K562 (cell line): ENCODE data around the gene NSMCE1. TPM values are rescaled to one million over a fixed set of nuclear protein-coding genes. Genes with fewer than 3 reads are reported as not detected.

ENCODE experiments used
- ATAC-seq: fragments of 200-7000 bp; cut with Tn5 transposase; 3 replicates; pipeline ENCODE4 v1.9.1; 2020; ENCODE audit warnings: moderate library complexity
- BruUV-seq: library from RNA; stranded (reverse); fragments of 400-500 nt; replicated peaks from 2 replicates; lab custom pipeline; 2021; lab: Mats Ljungman, UMichigan
- CTCF ChIA-PET: fragments of 300-600 bp; formaldehyde crosslinking; extraction: SDS; loops from one replicate; lab custom pipeline; 2021; ENCODE audit warnings: low intra/inter-chr PET ratio; lab: Yijun Ruan, JAX
- POLR2A ChIA-PET: fragments of 300-600, 350-650 bp; sonication (Branson Sonifier 250); formaldehyde crosslinking; extraction: SDS; loops from one replicate; lab custom pipeline; 2021; ENCODE audit warnings: antibody characterized with exemption, inconsistent platforms; lab: Yijun Ruan, JAX
- DNase-seq, 4 experiments: peaks; one replicate each; pipeline versions ENCODE4 v3.0.0 to v3.0.0-alpha.2; 2011 to 2018; ENCODE audit warnings: low spot score in 3 of 4, mixed read lengths in 3 of 4; ENCODE audit errors: extremely low read depth in 1 of 4
- FAIRE-seq: peaks from 2 replicates; lab custom pipeline; 2011; peaks lifted over from hg19 to GRCh38; lab: Jason Lieb, UNC
- H2AFZ ChIP-seq: 2 replicates; pipeline ENCODE4 v1.6.0; 2011; ENCODE audit warnings: low read depth, low read length, control low read depth, inconsistent platforms
- H3K27ac ChIP-seq: fragments of 200-600 bp; 3 replicates; pipeline ENCODE4 v1.8.0; 2011; ENCODE audit warnings: low read depth, mild to moderate bottlenecking, control low read depth, inconsistent platforms, low read length, moderate library complexity, mixed read lengths; ENCODE audit errors: extremely low read depth
- H3K27me3 ChIP-seq, 2 experiments: fragments of 300-600 bp in 1 of 2; 2 replicates in 1 of 2; 3 replicates in 1 of 2; pipeline versions ENCODE4 v1.6.0 to v1.8.0; 2011; ENCODE audit warnings: inconsistent platforms in 2 of 2, low read length in 2 of 2, mild to moderate bottlenecking in 1 of 2, mixed read lengths in 1 of 2, moderate library complexity in 1 of 2; ENCODE audit not compliant: control insufficient read depth in 2 of 2, insufficient read depth in 2 of 2
- H3K36me3 ChIP-seq: fragments of 300-600 bp; 3 replicates; pipeline ENCODE4 v1.8.0; 2011; ENCODE audit warnings: mild to moderate bottlenecking, low read length, inconsistent platforms; ENCODE audit not compliant: control insufficient read depth, insufficient read depth
- H3K4me1 ChIP-seq, 2 experiments: fragments of 200-600 bp in 1 of 2; replicated peaks in 1 of 2; 2 replicates in 1 of 2; 3 replicates in 1 of 2; pipeline versions ENCODE4 v1.5.1 to v1.8.0; 2011; ENCODE audit warnings: inconsistent platforms in 2 of 2, low read length in 2 of 2, mild to moderate bottlenecking in 1 of 2, mixed read lengths in 1 of 2, moderate library complexity in 1 of 2; ENCODE audit not compliant: control insufficient read depth in 2 of 2, insufficient read depth in 2 of 2
- H3K4me2 ChIP-seq: 2 replicates; pipeline ENCODE4 v1.6.1; 2011; ENCODE audit warnings: low read length, control low read depth, inconsistent platforms, mixed read lengths; ENCODE audit not compliant: insufficient read depth
- H3K4me3 ChIP-seq: fragments of 200-600 bp; sonication (generic), shearing (Covaris generic); 2 replicates; pipeline ENCODE4 v1.5.1; 2016; ENCODE audit warnings: control low read depth, inconsistent platforms
- H3K79me2 ChIP-seq: fragments of 200-600 bp; 3 replicates; pipeline ENCODE4 v1.8.0; 2011; ENCODE audit warnings: low read length, inconsistent platforms; ENCODE audit not compliant: control insufficient read depth, insufficient read depth
- H3K9ac ChIP-seq, 2 experiments: 2 replicates each; pipeline versions ENCODE4 v1.6.0 to v1.6.1; 2011; ENCODE audit warnings: low read depth in 2 of 2, low read length in 2 of 2, control low read depth in 1 of 2, inconsistent platforms in 1 of 2, mild to moderate bottlenecking in 1 of 2, mixed read lengths in 1 of 2; ENCODE audit not compliant: insufficient read depth in 1 of 2
- H3K9me1 ChIP-seq: one replicate; pipeline ENCODE4 v1.6.0; 2011; ENCODE audit warnings: inconsistent platforms, mild to moderate bottlenecking, low read length, moderate library complexity; ENCODE audit not compliant: control insufficient read depth, insufficient read depth
- H3K9me3 ChIP-seq: replicated peaks from 2 replicates; pipeline ENCODE4 v1.5.1; 2011; ENCODE audit warnings: low read depth, low read length, inconsistent platforms; ENCODE audit not compliant: control insufficient read depth, insufficient read depth
- H4K20me1 ChIP-seq: replicated peaks from 2 replicates; pipeline ENCODE4 v1.6.1; 2011; ENCODE audit warnings: low read length, inconsistent platforms, mixed read lengths; ENCODE audit not compliant: control insufficient read depth, insufficient read depth
- DNMT1 ChIP-seq: fragments of 450-650 bp; IDR thresholded peaks from 2 replicates; pipeline ENCODE4 v1.6.1; 2016; ENCODE audit warnings: antibody characterized with exemption, mild to moderate bottlenecking
- E4F1 ChIP-seq: fragments of 250-450 bp; sonication (Bioruptor Pico); IDR thresholded peaks from 2 replicates; pipeline ENCODE4 v1.5.0; 2021; ENCODE audit warnings: mild to moderate bottlenecking, borderline replicate concordance
- EP300 ChIP-seq: IDR thresholded peaks from 2 replicates; pipeline ENCODE4 v1.6.1; 2012; ENCODE audit warnings: low read length, improper control_type of control experiment
- FOXJ2 ChIP-seq: fragments of 200-800 bp; sonication (Bioruptor generic); IDR thresholded peaks from 2 replicates; pipeline ENCODE4 v1.6.1; 2016; ENCODE audit warnings: missing genetic modification characterization, missing compliant biosample characterization
- GABPB1 ChIP-seq: sonication (generic); formaldehyde crosslinking; IDR thresholded peaks from 2 replicates; pipeline ENCODE4 v1.8.0; 2022; ENCODE audit warnings: mild to moderate bottlenecking, missing genetic modification reagents
- HNRNPL ChIP-seq: fragments of 200-400 bp; formaldehyde crosslinking; IDR thresholded peaks from 2 replicates; pipeline ENCODE4 v1.6.1; 2017; ENCODE audit warnings: low read depth, mild to moderate bottlenecking, low read length
- NCOA1 ChIP-seq: fragments of 450-650 bp; IDR thresholded peaks from 2 replicates; pipeline ENCODE4 v1.6.1; 2016; ENCODE audit warnings: low read depth
- NFRKB ChIP-seq: fragments of 450-650 bp; IDR thresholded peaks from 2 replicates; pipeline ENCODE4 v1.6.1; 2016; ENCODE audit warnings: low read depth
- PCBP1 ChIP-seq: fragments of 200-400 bp; formaldehyde crosslinking; IDR thresholded peaks from 2 replicates; pipeline ENCODE4 v1.6.1; 2018; ENCODE audit warnings: mild to moderate bottlenecking, low read depth, low read length; ENCODE audit not compliant: poor library complexity, severe bottlenecking
- PHB ChIP-seq: fragments of 250-450 bp; sonication (Bioruptor Pico); IDR thresholded peaks from 2 replicates; pipeline ENCODE4 v1.5.0; 2021
- PML ChIP-seq: IDR thresholded peaks from 2 replicates; pipeline ENCODE4 v1.6.1; 2012; ENCODE audit warnings: low read length, inconsistent platforms
- SMARCC2 ChIP-seq: fragments of 450-650 bp; IDR thresholded peaks from 2 replicates; pipeline ENCODE4 v1.6.1; 2017; ENCODE audit warnings: antibody characterized with exemption, moderate library complexity, mild to moderate bottlenecking, low read depth
- UBTF ChIP-seq, 2 experiments: IDR thresholded peaks; 2 replicates each; pipeline ENCODE4 v1.6.1; 2012; ENCODE audit warnings: improper control_type of control experiment in 2 of 2, low read depth in 2 of 2, low read length in 2 of 2, borderline replicate concordance in 1 of 2
- WGBS: fragments of 100-300 bp; shearing (Covaris generic); methylation state at CpG from one replicate; pipeline ENCODE4 v1.1.6; 2016; ENCODE audit warnings: low coverage, mixed read lengths; ENCODE audit not compliant: insufficient coverage; ENCODE audit errors: missing lambda C conversion rate; 5-methylcytosine and 5-hydroxymethylcytosine counted together
- in situ Hi-C: fragments of 300-500 bp; cut with MboI; formaldehyde crosslinking; loops from 4 replicates; pipeline ENCODE4 v1.15.0; 2018; ENCODE audit warnings: inconsistent platforms, mixed read lengths
- intact Hi-C: fragments of 100-400 bp; cut with micrococcal nuclease; formaldehyde crosslinking; loops from 2 replicates; pipeline ENCODE4 v1.14.2; 2022
- polyA plus RNA-seq, 8 experiments: library from polyadenylated mRNA; depleted of rRNA in 4 of 8; stranded (reverse) in 5 of 8; unstranded in 3 of 8; fragments of >200 nt; fragmentation: Nextera tagmentation in 2 of 8; fragmentation: Illumina TruSeq in 1 of 8; extraction: Ambion mirVana in 2 of 8; extraction: Trizol in 1 of 8; gene quantifications; 2 replicates each; pipeline versions ENCODE4 v1.2.1 to v1.2.3, GENCODE V29; 2011 to 2014; ENCODE audit warnings: inconsistent platforms in 1 of 8, missing spikeins in 1 of 8
- total RNA-seq, 7 experiments: library from RNA; depleted of rRNA in 6 of 7; stranded (reverse); fragments of >200 nt in 6 of 7; fragmentation: Illumina TruSeq in 2 of 7; extraction: Trizol in 2 of 7; gene quantifications; 2 replicates each; pipeline versions ENCODE4 v1.2.1 to v1.2.3, GENCODE V29; 2011 to 2021; ENCODE audit warnings: low replicate concordance in 1 of 7
- TF ChIP-seq, protein P1 (sequence below): fragments of 250-450 bp; sonication (Bioruptor Pico); IDR thresholded peaks from 2 replicates; pipeline ENCODE4 v1.4.0; 2020
- TF ChIP-seq, protein P2 (sequence below): IDR thresholded peaks from 2 replicates; pipeline ENCODE4 v1.6.1; 2014; ENCODE audit warnings: antibody characterized with exemption

The NSMCE1 gene
- total and polyA plus RNA-seq, 9 of the 15 experiments (the other 6 are each of a cell fraction or from before 2014, with no cell fraction given): 52.1 to 163 (median 61.5) TPM

DNA sequence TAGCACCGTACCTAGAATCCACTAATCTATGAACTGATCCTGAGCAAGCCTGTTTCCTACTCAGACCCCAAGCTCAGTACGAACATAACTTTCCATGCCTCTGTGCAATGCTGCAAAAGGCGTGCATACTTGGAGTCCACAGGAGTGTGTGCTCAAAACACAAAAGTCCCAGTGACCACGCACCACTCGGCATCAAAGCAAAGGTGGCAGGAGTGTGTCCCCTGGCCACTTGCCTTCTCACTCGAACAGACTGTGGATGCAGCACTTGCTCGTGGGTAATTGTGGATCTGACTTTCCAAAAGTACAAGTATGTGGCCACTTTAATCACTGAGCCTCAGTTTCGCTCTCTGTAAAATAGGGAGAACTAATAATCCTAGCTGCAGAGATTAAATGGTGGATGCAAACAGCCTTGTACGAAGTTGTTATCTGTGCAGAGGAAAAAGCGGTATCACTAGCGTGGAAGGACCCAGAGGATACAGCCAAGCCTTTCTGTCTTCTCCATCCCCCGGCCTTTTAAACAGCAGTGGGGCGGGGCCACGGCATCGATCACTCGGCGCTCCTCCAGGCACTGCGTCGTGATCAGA, 65.6 kb downstream of the NSMCE1 start:
- ChIA-PET POLR2A (interaction anchor here (0.6 to 1.8 kb wide), 11 partner anchors 9 to 1351 kb away, joined by 3 to 5 read pairs (median 3); no protein-coding TSS in a partner anchor), CTCF (no interaction called here)
- 19% methylated on average over 19 of the region's 19 CpGs for WGBS
- Histone ChIP-seq H3K9me1 (no peaks in the 10 kb centered on the region), H3K79me2 (peaks cover 22% of the 10 kb centered on the region), H3K27ac (peak overlapping the region; percentile 98), H3K4me1 (peaks cover 10 to 28% of the 10 kb centered on the region in 2 experiments), H3K9ac (peak overlapping the region; percentile 96 to 98), H3K4me2 (peak overlapping the region; percentile 97), H3K4me3 (peak overlapping the region; percentile 55), H3K9me3 (no peaks in the 10 kb centered on the region), H4K20me1 (no peaks in the 10 kb centered on the region), H3K36me3 (peaks cover 4% of the 10 kb centered on the region; the same call in 1 of the 3 replicates), H2AFZ (peak overlapping the region; percentile 100), H3K27me3 (no peaks in the 10 kb centered on the region)
- TSS peak; percentile 93 for BruUV-seq
- in situ Hi-C loops (no loop called here), intact Hi-C loops (no loop called here)
- peak; percentile 82 to 94 (median 84) for DNase-seq
- ATAC-seq: peak; percentile 80
- FAIRE-seq: no peak
- no peak for TF ChIP-seq PCBP1
- TF ChIP-seq HNRNPL: no peak
- TF ChIP-seq EP300: no peak
- TF ChIP-seq, protein P1, sequence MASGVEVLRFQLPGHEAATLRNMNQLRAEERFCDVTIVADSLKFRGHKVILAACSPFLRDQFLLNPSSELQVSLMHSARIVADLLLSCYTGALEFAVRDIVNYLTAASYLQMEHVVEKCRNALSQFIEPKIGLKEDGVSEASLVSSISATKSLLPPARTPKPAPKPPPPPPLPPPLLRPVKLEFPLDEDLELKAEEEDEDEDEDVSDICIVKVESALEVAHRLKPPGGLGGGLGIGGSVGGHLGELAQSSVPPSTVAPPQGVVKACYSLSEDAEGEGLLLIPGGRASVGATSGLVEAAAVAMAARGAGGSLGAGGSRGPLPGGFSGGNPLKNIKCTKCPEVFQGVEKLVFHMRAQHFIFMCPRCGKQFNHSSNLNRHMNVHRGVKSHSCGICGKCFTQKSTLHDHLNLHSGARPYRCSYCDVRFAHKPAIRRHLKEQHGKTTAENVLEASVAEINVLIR (CRISPR knock-in tag): peak; percentile 50; the same call in 1 of the 2 replicates
- TF ChIP-seq NFRKB: no peak
- no peak for TF ChIP-seq GABPB1 (CRISPR knock-in tag)
- TF ChIP-seq SMARCC2: 0 out of 2 replicates have a peak, but pooled peaks have one; percentile 32
- TF ChIP-seq, protein P2, sequence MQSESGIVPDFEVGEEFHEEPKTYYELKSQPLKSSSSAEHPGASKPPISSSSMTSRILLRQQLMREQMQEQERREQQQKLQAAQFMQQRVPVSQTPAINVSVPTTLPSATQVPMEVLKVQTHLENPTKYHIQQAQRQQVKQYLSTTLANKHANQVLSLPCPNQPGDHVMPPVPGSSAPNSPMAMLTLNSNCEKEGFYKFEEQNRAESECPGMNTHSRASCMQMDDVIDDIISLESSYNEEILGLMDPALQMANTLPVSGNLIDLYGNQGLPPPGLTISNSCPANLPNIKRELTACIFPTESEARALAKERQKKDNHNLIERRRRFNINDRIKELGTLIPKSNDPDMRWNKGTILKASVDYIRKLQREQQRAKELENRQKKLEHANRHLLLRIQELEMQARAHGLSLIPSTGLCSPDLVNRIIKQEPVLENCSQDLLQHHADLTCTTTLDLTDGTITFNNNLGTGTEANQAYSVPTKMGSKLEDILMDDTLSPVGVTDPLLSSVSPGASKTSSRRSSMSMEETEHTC: no peak
- no peak for TF ChIP-seq PHB (CRISPR knock-in tag)
- TF ChIP-seq UBTF (IDR thresholded peaks at IDR 0.05; ENCODE audit: borderline replicate concordance in 1 of 2, low read depth in 2 of 2, low read length in 2 of 2): no peak
- TF ChIP-seq FOXJ2 (tag): no peak
- TF ChIP-seq DNMT1: no peak
- no peak for TF ChIP-seq NCOA1
- TF ChIP-seq E4F1 (CRISPR knock-in tag): no peak
- TF ChIP-seq PML: no peak
